Gastroesophageal sphincter (tissue), 4 donors: Measurements from ENCODE around the gene SLC16A12. TPM values are rescaled to one million over a fixed set of nuclear protein-coding genes. Genes with fewer than 3 reads are reported as not detected.

Source experiments
- ATAC-seq: fragments of 150-250 bp; one replicate; pipeline ENCODE4 v1.9.1; 2016; ENCODE audit warnings: mild to moderate bottlenecking, moderate library complexity
- H3K27ac ChIP-seq, 4 donors: fragments of 200-600 bp; sonication (generic) in 3 of 4; 1 replicate in 3 of 4; 2 replicates in 1 of 4; pipeline ENCODE4 v1.5.1; 2016 to 2019
- H3K27me3 ChIP-seq: fragments of 200-600 bp; sonication (generic); one replicate; pipeline ENCODE4 v1.5.1; 2019
- H3K36me3 ChIP-seq, 2 donors: fragments of 200-600 bp; sonication (generic); one replicate each; pipeline ENCODE4 v1.5.1; 2019; ENCODE audit warnings: control low read depth in 1 of 2
- H3K4me1 ChIP-seq, 3 donors: fragments of 200-600 bp; sonication (generic); 1 replicate in 2 of 3; 2 replicates in 1 of 3; pipeline ENCODE4 v1.5.1; 2016 to 2019; ENCODE audit warnings: control low read depth in 2 of 3
- H3K4me3 ChIP-seq, 2 donors: fragments of 200-600 bp; sonication (generic); one replicate each; pipeline ENCODE4 v1.5.1; 2019; ENCODE audit warnings: mild to moderate bottlenecking in 1 of 2, moderate library complexity in 1 of 2
- H3K9me3 ChIP-seq, 3 donors: fragments of 200-600 bp; sonication (generic); one replicate each; pipeline ENCODE4 v1.5.1; 2017 to 2019; ENCODE audit warnings: control low read depth in 2 of 3
- CTCF ChIP-seq, 4 experiments: fragments of 200-600 bp in 2 of 4; fragments of 450-650 bp in 2 of 4; sonication (generic) in 1 of 4; IDR thresholded peaks; one replicate each; pipeline ENCODE4 v1.5.1; 2017 to 2019; ENCODE audit warnings: antibody characterized with exemption in 4 of 4, mild to moderate bottlenecking in 2 of 4, moderate library complexity in 2 of 4
- EP300 ChIP-seq: sonication (generic); formaldehyde crosslinking; IDR thresholded peaks from one replicate; pipeline ENCODE4 v1.6.1; 2017; ENCODE audit warnings: antibody characterized with exemption, mild to moderate bottlenecking
- POLR2A ChIP-seq, 2 donors: fragments of 450-650 bp; IDR thresholded peaks; one replicate each; pipeline ENCODE4 v1.6.1; 2017; ENCODE audit warnings: antibody characterized with exemption in 2 of 2, mild to moderate bottlenecking in 2 of 2, moderate library complexity in 1 of 2
- POLR2AphosphoS5 ChIP-seq: sonication (generic); formaldehyde crosslinking; IDR thresholded peaks from one replicate; pipeline ENCODE4 v1.6.1; 2017; ENCODE audit warnings: antibody characterized with exemption
- WGBS, 2 donors: methylation state at CpG; one replicate each; pipeline ENCODE4 v1.1.5; 2018; ENCODE audit warnings: low coverage in 1 of 2; 5-methylcytosine and 5-hydroxymethylcytosine counted together
- total RNA-seq, 4 donors: library from RNA; depleted of rRNA; stranded (reverse); fragments of >200 nt; gene quantifications; one replicate each; pipeline ENCODE4 v1.1.0, GENCODE V29; 2016

Gene SLC16A12
- total RNA-seq, 4 donors from 2014 or later = 1.7 to 11.7 (median 2.4) TPM

- TF ChIP-seq CTCF (IDR thresholded peaks at IDR 0.05) = no peak
- TF ChIP-seq EP300 = no peak
- no peak for TF ChIP-seq POLR2A (IDR thresholded peaks at IDR 0.05)
- Histone ChIP-seq H3K36me3 (no peaks in the 10 kb centered on the region), H3K9me3 (peaks cover 0 to 8% (median 0%) of the 10 kb centered on the region in 3 donors), H3K4me1 (no peaks in the 10 kb centered on the region), H3K4me3 (no peak overlapping the region), H3K27me3 (no peaks in the 10 kb centered on the region), H3K27ac (no peak overlapping the region)
- ATAC-seq = no peak
- WGBS, 2 donors = 80 to 100% methylated on average over 1 of the region's 1 CpG
These were observed 93.1 kb downstream of the SLC16A12 start for GRCh38 chr10:89442289-89442688.

GRCh38 chr10:89440226-89441009 is 95.0 kb downstream of the SLC16A12 start:
- TF ChIP-seq EP300 = no peak
- TF ChIP-seq CTCF (IDR thresholded peaks at IDR 0.05) = no peak
- no peak for TF ChIP-seq POLR2AphosphoS5
- no peak for TF ChIP-seq POLR2A (IDR thresholded peaks at IDR 0.05)
- no peak overlapping the region for H3K27ac ChIP-seq
- H3K9me3 ChIP-seq = peaks cover 0 to 8% (median 0%) of the 10 kb centered on the region in 3 donors
- 73 to 92% methylated on average over 4 of the region's 4 CpGs for WGBS, 2 donors
- no peaks in the 10 kb centered on the region for H3K36me3 ChIP-seq
- no peak overlapping the region for H3K4me3 ChIP-seq
- no peaks in the 10 kb centered on the region for H3K27me3 ChIP-seq
- ATAC-seq = no peak
- H3K4me1 ChIP-seq = no peaks in the 10 kb centered on the region

GRCh38 chr10:89438525-89438924 is 96.9 kb downstream of the SLC16A12 start:
- Histone ChIP-seq H3K4me3 (no peak overlapping the region), H3K9me3 (no peaks in the 10 kb centered on the region), H3K27ac (no peak overlapping the region), H3K4me1 (no peaks in the 10 kb centered on the region), H3K36me3 (no peaks in the 10 kb centered on the region), H3K27me3 (no peaks in the 10 kb centered on the region)
- no peak for ATAC-seq
- WGBS, 2 donors = 81 to 100% methylated on average over 3 of the region's 4 CpGs
- TF ChIP-seq POLR2AphosphoS5 (no peak), EP300 (no peak), POLR2A (IDR thresholded peaks at IDR 0.05) (no peak), CTCF (IDR thresholded peaks at IDR 0.05) (no peak)

- Histone ChIP-seq H3K27me3 (no peaks in the 10 kb centered on the region), H3K4me1 (no peaks in the 10 kb centered on the region), H3K27ac (no peak overlapping the region), H3K9me3 (no peaks in the 10 kb centered on the region), H3K36me3 (no peaks in the 10 kb centered on the region), H3K4me3 (no peak overlapping the region)
- 38 to 48% methylated on average over 3 of the region's 3 CpGs for WGBS, 2 donors
- TF ChIP-seq POLR2A (IDR thresholded peaks at IDR 0.05) (no peak), CTCF (IDR thresholded peaks at IDR 0.05) (no peak), POLR2AphosphoS5 (no peak), EP300 (no peak)
- no peak for ATAC-seq
These were observed 103.4 kb downstream of the SLC16A12 start for GRCh38 chr10:89431977-89432376.

GRCh38 chr10:89428877-89429276 is 106.5 kb downstream of the SLC16A12 start:
- Histone ChIP-seq H3K27me3 (no peaks in the 10 kb centered on the region), H3K27ac (no peak overlapping the region), H3K4me3 (no peak overlapping the region), H3K4me1 (peaks cover 0 to 6% (median 0%) of the 10 kb centered on the region in 3 donors), H3K36me3 (no peaks in the 10 kb centered on the region), H3K9me3 (no peaks in the 10 kb centered on the region)
- no peak for ATAC-seq
- TF ChIP-seq POLR2A (IDR thresholded peaks at IDR 0.05) (no peak), EP300 (no peak), POLR2AphosphoS5 (no peak), CTCF (IDR thresholded peaks at IDR 0.05) (no peak)
- WGBS, 2 donors = 46 to 67% methylated on average over 1 of the region's 1 CpG
